A673 (cell line): Measurements from ENCODE around the gene KRT80. TPM values are rescaled to one million over a fixed set of nuclear protein-coding genes. Genes with fewer than 3 reads are reported as not detected.

ENCODE experiments used
- BruUV-seq: library from RNA; stranded (reverse); fragments of 400-500 nt; replicated peaks from 2 replicates; lab custom pipeline; 2021; lab: Mats Ljungman, UMichigan
- CTCF ChIA-PET: fragments of 300-600 bp; sonication (Branson Sonifier 250); formaldehyde crosslinking; loops from one replicate; lab custom pipeline; 2022; ENCODE audit warnings: antibody characterized with exemption; lab: Charles Lee
- POLR2A ChIA-PET: fragments of 300-600 bp; sonication (Branson Sonifier 250); formaldehyde crosslinking; loops from one replicate; lab custom pipeline; 2022; ENCODE audit warnings: antibody characterized with exemption; ENCODE audit not compliant: low non-redundant PET; lab: Charles Lee
- DNase-seq: peaks from one replicate; pipeline ENCODE4 v3.0.0-alpha.2; 2015; ENCODE audit warnings: low spot score
- H3K27ac ChIP-seq: fragments of 200-600 bp; sonication (generic); 2 replicates; pipeline ENCODE4 v1.5.1; 2016; ENCODE audit warnings: mixed run types, low read depth, mild to moderate bottlenecking, mixed read lengths, antibody characterized with exemption, low read length; ENCODE audit not compliant: poor library complexity, severe bottlenecking
- H3K27me3 ChIP-seq: fragments of 200-600 bp; sonication (generic); replicated peaks from 2 replicates; pipeline ENCODE4 v1.6.1; 2017; ENCODE audit warnings: mixed run types, low read depth, mild to moderate bottlenecking, mixed read lengths, antibody characterized with exemption, low read length; ENCODE audit not compliant: insufficient read depth, poor library complexity
- H3K36me3 ChIP-seq: fragments of 200-600 bp; sonication (generic); 2 replicates; pipeline ENCODE4 v1.6.1; 2016; ENCODE audit warnings: mixed run types, mild to moderate bottlenecking, mixed read lengths, antibody characterized with exemption, low read length; ENCODE audit not compliant: insufficient read depth, poor library complexity, severe bottlenecking
- H3K4me1 ChIP-seq: fragments of 200-600 bp; sonication (generic); 2 replicates; pipeline ENCODE4 v1.6.1; 2017; ENCODE audit warnings: mixed run types, mild to moderate bottlenecking, mixed read lengths, antibody characterized with exemption, low read length; ENCODE audit not compliant: insufficient read depth, poor library complexity, severe bottlenecking
- H3K4me3 ChIP-seq: fragments of 200-600 bp; sonication (generic); 2 replicates; pipeline ENCODE4 v1.5.1; 2016; ENCODE audit warnings: low read depth, mixed run types, mild to moderate bottlenecking, mixed read lengths, low read length; ENCODE audit not compliant: poor library complexity, severe bottlenecking
- H3K9me3 ChIP-seq: fragments of 200-600 bp; sonication (generic); 2 replicates; pipeline ENCODE4 v1.6.1; 2016; ENCODE audit warnings: mixed run types, low read depth, mild to moderate bottlenecking, mixed read lengths, antibody characterized with exemption, low read length; ENCODE audit not compliant: poor library complexity, severe bottlenecking
- EZH2 ChIP-seq: fragments of 200-600 bp; sonication (generic); IDR thresholded peaks from 2 replicates; pipeline ENCODE4 v1.6.1; 2017; ENCODE audit warnings: borderline replicate concordance, low read depth, mild to moderate bottlenecking, mixed read lengths, antibody characterized with exemption, low read length; ENCODE audit not compliant: poor library complexity, severe bottlenecking
- intact Hi-C: fragments of 100-400 bp; cut with micrococcal nuclease; formaldehyde crosslinking; loops from one replicate; pipeline ENCODE4 v1.10.0; 2022; ENCODE audit not compliant: unreplicated experiment
- total RNA-seq: library from RNA; stranded (reverse); gene quantifications from 2 replicates; pipeline ENCODE4 v1.2.3, GENCODE V29; 2021
- TF ChIP-seq, protein P1 (sequence below): fragments of 300-800, 200-600 bp; sonication (generic); conservative IDR thresholded peaks from 2 replicates; pipeline ENCODE4 v1.5.1; 2017; ENCODE audit warnings: low read depth, mild to moderate bottlenecking, antibody characterized with exemption, low read length, moderate library complexity, mixed read lengths

Gene KRT80
- total RNA-seq, 1 experiment from 2014 or later, result 1.0 TPM

DNA sequence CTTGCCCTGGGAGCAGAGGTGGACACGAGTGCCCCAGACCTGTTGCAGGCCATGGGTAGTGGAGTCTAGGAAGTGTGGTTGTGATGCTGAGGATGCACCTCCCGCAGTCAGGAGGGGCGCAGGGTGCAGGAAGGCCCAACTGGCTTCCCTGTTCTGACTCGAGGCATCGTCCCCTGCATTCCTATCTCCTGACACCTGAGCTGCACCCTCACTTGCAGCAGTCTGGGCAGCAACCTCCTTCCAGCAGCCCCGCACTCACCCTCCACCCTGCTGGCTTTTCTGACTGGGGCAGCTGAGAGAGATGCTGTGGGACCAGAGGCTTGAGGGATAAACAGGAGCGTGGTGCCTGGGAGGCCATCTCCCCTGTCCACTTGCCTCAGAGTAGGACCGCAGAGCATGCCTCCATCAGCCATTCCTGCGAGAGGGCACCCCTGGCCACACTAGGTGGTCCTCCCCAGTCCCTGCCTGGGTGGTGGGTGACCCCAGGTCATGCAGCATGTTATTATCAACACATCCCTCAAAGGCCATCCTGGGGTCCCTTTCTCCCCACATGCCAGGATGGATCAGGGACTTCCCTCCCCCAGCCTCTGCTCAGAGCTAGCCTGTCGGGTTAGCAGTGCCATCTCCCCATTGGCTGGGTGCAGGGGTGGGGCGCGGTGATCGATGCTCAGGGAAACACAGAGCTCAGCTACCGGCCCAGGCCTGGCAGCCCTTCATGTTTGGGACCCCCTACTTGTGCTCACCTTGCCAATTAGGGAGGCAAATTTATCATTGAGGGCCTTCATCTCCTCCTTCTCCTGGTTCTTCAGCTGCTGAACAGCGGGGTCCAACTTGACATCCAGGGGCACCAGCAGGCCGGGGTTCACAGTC, 719 bp downstream of the KRT80 start:
- Histone ChIP-seq H3K36me3 (no peaks in the 10 kb centered on the region), H3K9me3 (no peaks in the 10 kb centered on the region), H3K4me1 (peaks cover 31% of the 10 kb centered on the region), H3K27me3 (no peaks in the 10 kb centered on the region), H3K4me3 (no peak overlapping the region), H3K27ac (peak overlapping the region; percentile 62)
- ChIA-PET POLR2A (no interaction called here), CTCF (interaction anchor here (1.4 kb wide), 1 partner anchor 22 kb away, joined by 3 read pairs; no protein-coding TSS in a partner anchor)
- intact Hi-C loops, result no loop called here
- no peak for DNase-seq
- BruUV-seq, result no TSS peak
- TF ChIP-seq, protein P1, sequence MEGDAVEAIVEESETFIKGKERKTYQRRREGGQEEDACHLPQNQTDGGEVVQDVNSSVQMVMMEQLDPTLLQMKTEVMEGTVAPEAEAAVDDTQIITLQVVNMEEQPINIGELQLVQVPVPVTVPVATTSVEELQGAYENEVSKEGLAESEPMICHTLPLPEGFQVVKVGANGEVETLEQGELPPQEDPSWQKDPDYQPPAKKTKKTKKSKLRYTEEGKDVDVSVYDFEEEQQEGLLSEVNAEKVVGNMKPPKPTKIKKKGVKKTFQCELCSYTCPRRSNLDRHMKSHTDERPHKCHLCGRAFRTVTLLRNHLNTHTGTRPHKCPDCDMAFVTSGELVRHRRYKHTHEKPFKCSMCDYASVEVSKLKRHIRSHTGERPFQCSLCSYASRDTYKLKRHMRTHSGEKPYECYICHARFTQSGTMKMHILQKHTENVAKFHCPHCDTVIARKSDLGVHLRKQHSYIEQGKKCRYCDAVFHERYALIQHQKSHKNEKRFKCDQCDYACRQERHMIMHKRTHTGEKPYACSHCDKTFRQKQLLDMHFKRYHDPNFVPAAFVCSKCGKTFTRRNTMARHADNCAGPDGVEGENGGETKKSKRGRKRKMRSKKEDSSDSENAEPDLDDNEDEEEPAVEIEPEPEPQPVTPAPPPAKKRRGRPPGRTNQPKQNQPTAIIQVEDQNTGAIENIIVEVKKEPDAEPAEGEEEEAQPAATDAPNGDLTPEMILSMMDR, result no peak
- TF ChIP-seq EZH2, result no peak

DNA sequence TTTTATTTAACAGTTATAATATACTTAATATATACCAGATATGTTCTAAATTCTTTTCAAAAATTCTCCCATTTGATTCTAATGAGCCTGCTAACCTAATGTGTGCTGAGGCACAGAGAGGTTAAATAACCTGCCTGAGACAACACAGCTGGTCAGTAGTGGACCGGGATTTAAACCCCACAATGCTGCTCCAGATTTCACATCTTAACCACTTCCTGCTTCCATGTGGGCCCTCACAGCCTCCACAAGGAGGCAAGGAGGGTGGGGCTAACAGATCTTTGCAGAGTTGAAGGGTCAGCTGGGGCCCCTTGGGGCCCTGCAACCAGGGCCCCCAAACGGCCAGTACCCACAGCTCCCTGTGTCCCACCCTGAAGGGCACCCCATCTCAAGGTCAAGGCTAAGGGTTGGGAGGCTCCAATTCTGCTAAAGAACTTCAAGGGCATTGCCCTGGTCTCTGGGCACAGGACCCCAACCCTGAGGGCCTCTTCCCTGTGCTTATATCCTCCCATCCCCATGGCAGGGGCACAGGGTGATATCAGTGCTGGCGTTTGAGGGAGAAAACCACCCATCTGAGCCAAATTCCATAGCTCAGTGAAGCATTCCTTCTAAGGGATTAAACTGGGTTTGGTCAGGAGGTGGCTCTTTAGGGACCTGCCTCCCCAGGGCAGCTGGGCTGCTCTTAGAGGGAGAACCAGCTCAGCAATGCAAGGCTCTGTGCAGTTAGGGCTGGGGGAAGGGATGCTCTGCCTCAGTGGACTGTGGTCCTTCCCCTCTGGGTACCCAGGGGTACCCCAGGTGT, 2.2 kb downstream of the KRT80 start:
- H3K36me3 ChIP-seq, result no peaks in the 10 kb centered on the region
- ChIA-PET CTCF (no interaction called here), POLR2A (no interaction called here)
- no peaks in the 10 kb centered on the region for H3K9me3 ChIP-seq
- TF ChIP-seq EZH2, result no peak
- TF ChIP-seq, protein P1, result no peak
- no peak overlapping the region for H3K27ac ChIP-seq
- no TSS peak for BruUV-seq
- no peak for DNase-seq
- H3K27me3 ChIP-seq, result no peaks in the 10 kb centered on the region
- H3K4me3 ChIP-seq, result no peak overlapping the region
- intact Hi-C loops, result no loop called here
- peaks cover 31% of the 10 kb centered on the region for H3K4me1 ChIP-seq

DNA sequence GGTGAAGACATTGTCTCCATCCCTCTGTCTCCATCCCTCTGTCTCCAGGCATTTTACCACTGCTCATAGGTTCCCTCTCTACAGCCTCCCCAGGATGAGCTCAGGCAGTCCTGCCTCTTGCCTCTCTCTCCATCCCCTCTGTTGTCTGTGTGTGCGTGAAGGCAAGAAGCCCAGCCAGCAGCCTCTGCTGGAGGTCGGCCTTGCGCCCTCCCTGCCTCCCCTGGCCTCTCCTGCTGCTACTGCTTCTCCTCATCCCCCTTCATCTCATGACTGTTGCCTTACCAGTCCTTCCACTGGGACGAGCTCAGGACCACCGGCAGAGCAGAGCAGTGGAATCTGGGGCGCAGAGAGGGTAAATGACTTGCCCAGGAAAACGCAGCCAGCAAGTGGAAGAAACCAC, 3.2 kb downstream of the KRT80 start:
- DNase-seq, result no peak
- ChIA-PET POLR2A (no interaction called here), CTCF (no interaction called here)
- Histone ChIP-seq H3K36me3 (no peaks in the 10 kb centered on the region), H3K9me3 (no peaks in the 10 kb centered on the region), H3K27ac (no peak overlapping the region), H3K4me1 (peaks cover 23% of the 10 kb centered on the region), H3K27me3 (no peaks in the 10 kb centered on the region), H3K4me3 (no peak overlapping the region)
- no TSS peak for BruUV-seq
- TF ChIP-seq, protein P1, result no peak
- TF ChIP-seq EZH2, result no peak
- intact Hi-C loops, result no loop called here
